ENCODE results near the gene HEPN1.

Gene HEPN1

DNA sequence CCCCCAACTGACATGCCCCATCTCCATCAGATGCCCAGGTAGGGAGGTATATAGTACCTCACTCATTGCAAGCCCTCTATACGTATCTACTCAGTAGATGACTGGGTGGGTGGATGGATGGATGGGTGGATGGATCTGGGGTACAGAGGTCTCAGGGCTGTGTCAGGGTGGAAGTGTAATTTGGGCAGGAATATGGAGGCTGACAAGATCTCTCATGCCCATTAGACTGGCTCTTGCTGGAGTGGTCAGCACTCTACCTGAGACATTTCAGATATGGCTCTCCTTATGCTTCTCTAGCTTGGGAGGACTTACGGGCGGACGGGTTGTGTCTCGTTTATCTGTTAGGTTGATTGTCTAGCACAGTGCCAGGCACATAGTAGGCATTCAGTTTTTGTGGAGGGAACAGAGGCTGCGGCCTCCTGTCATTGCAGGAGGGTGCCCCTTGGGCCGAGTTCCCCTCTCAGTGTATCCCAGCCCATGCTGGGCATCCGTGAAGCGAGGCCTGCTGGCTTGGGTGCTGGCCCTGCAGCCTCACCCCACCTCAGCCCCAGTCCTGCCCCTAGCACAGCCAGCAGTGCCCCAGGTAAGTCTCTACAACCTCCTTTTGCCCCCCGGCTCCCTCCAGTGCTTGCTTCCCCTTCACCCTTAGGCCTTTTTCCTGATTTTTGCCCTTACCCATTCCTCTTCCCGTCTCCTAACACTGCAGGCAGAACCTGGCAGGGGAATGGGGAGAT is 40.1 kb upstream of the HEPN1 start:
- H3K4me3 ChIP-seq (ENCODE audit: low read depth, low read length) = no peak overlapping the region
- no peak for DNase-seq (ENCODE audit: low read depth)
- TF ChIP-seq, protein P1, sequence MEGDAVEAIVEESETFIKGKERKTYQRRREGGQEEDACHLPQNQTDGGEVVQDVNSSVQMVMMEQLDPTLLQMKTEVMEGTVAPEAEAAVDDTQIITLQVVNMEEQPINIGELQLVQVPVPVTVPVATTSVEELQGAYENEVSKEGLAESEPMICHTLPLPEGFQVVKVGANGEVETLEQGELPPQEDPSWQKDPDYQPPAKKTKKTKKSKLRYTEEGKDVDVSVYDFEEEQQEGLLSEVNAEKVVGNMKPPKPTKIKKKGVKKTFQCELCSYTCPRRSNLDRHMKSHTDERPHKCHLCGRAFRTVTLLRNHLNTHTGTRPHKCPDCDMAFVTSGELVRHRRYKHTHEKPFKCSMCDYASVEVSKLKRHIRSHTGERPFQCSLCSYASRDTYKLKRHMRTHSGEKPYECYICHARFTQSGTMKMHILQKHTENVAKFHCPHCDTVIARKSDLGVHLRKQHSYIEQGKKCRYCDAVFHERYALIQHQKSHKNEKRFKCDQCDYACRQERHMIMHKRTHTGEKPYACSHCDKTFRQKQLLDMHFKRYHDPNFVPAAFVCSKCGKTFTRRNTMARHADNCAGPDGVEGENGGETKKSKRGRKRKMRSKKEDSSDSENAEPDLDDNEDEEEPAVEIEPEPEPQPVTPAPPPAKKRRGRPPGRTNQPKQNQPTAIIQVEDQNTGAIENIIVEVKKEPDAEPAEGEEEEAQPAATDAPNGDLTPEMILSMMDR (IDR thresholded peaks at IDR 0.05; ENCODE audit: insufficient read depth, low read depth, low read length, missing control alignments) = no peak

DNA sequence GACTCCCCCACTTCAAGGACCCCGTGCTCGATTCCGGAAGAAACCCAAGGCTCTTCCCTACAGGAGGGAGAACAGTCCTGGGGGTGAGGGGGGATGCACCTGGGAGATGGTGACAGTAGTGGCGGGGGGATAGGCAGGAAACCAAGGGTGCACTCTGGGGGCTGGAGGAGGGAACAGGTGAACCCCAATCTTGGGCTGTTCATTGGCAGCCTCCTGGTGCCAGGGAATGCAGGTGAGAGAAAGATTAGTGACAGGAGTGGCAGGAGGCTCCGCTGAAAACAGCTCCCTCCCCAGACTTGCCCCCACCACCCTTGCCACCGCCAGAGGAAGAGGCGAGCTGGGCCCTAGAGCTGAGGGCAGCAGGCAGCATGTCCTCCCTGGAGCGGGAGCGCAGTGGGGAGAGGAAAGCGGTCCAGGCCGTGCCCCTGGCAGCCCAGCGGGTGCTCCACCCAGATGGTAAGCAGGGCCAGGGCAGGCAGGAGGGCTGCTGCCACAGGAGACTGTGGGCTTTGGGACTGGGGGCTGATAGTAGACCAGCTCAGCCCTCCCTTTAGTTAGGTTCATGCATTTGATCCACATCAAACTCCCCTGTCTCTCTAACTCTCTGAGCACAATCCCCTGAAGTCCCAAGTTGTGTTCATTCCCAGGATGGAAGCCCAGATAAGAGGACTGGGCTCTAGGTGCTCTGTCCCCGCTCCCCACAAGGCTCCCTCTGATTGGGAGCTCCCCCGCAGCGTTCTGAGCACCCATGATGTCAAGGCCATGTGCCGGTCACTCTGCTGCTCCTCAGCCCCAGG is 39.4 kb upstream of the HEPN1 start:
- no peak overlapping the region for H3K4me3 ChIP-seq (ENCODE audit: low read depth, low read length)
- no peak for DNase-seq (ENCODE audit: low read depth)
- TF ChIP-seq, protein P1 (IDR thresholded peaks at IDR 0.05; ENCODE audit: insufficient read depth, low read depth, low read length, missing control alignments) = no peak

DNA sequence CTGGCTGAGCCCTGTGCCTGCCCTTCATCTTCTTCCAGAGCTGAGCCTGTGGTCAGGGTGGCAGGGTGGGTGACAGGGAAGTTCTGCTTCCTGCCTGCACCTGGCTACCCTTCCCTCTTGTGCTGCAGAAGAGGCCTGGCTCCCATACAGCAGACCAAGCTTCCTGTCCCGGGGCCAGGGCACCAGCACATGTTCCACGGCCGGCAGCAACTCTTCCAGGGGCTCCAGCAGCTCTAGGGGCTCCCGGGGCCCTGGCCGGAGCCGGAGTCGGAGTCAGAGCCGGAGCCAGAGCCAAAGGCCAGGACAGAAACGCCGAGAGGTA is 38.8 kb upstream of the HEPN1 start:
- no peak for DNase-seq (ENCODE audit: low read depth)
- no peak overlapping the region for H3K4me3 ChIP-seq (ENCODE audit: low read depth, low read length)
- TF ChIP-seq, protein P1 (IDR thresholded peaks at IDR 0.05; ENCODE audit: insufficient read depth, low read depth, low read length, missing control alignments) = no peak

DNA sequence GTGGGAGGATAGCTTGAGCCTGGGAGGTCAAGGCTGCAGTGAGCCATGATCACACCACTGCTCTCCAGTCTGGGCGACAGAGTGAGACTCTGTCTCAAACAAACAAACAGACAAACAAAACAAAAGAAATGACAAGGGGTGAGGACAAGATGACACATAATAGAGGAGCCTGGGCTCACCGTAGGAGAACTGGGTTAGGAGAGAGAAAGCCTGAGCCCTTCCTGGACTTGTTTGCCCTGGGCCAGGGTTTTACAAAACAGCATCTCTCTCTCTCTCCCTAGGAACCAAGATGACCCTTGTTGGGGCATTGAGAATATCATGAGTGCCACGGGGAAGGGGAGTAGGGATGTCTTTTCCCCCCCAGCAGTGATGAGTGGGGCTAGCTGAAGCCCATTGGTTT is 38.1 kb upstream of the HEPN1 start:
- no peak for DNase-seq (ENCODE audit: low read depth)
- no peak overlapping the region for H3K4me3 ChIP-seq (ENCODE audit: low read depth, low read length)
- TF ChIP-seq, protein P1 (IDR thresholded peaks at IDR 0.05; ENCODE audit: insufficient read depth, low read depth, low read length, missing control alignments) = no peak

DNA sequence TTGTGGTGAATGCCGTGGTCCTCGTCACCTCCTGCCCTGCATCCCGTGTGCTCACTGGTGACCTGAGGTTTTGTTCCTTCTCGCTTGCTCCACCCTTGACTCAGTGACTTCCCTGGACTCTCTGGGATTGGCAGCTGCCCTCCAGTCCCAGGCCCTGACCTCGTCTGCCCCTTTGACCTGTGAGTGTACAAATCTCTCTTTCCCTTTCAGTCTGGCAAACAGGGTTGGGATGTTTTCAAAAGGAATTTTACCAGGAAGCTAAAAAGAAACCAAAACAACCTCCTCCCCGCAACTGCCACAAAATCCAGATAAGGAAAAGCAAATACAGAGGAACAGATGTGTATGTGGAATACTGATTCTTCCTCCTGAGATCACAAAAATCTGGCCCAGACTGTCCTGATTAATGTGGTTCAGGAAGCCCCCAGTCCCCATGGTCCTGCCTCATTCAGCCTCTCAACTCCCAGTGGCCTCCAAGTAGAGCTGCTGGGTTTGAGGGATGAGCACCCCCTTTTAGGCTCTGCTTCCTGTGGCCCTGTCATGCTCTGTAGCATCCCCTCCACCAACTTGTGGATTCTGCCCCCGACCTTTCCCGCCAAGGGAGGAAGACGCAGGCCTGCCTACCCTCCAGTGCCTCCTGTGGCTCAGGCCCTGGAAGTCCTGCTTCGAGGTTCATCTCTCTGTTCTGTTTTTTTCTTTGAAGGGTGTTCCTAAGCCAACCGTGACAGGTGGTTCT is 36.5 kb upstream of the HEPN1 start:
- no peak overlapping the region for H3K4me3 ChIP-seq (ENCODE audit: low read depth, low read length)
- DNase-seq (ENCODE audit: low read depth) = no peak
- TF ChIP-seq, protein P1 (IDR thresholded peaks at IDR 0.05; ENCODE audit: insufficient read depth, low read depth, low read length, missing control alignments) = no peak

DNA sequence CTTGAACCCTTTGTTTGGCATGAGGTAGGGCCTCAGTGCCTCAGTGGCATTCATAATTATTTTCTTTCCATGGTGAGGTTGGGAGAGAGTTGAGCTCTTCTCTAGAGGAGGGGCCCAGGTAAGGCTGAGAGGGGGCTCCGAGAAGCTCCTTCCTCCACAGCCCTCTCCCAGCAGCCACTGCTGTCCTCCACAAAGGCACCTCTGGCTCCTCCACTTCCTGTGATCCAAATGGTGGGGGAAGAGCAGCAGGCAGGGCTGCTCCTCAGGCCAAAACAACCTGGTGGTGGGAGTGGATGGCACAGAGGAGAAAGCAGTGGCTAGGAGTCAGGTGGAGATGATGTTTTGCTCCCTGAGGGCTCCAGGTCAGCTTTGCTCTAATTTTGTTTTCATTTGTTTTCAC is 34.7 kb upstream of the HEPN1 start:
- TF ChIP-seq, protein P1 (IDR thresholded peaks at IDR 0.05; ENCODE audit: insufficient read depth, low read depth, low read length, missing control alignments) = no peak
- no peak overlapping the region for H3K4me3 ChIP-seq (ENCODE audit: low read depth, low read length)
- DNase-seq (ENCODE audit: low read depth) = no peak

Data from GM12865 (cell line).